HG03354 (cell line): ENCODE data around the gene DIO3.

Experiments
- ATAC-seq: cut with Tn5 transposase; IDR thresholded peaks from one replicate; pipeline ENCODE4 v1.9.1; 2021; ENCODE audit warnings: mild to moderate bottlenecking; ENCODE audit not compliant: unreplicated experiment, poor library complexity, severe bottlenecking

Gene DIO3

DNA sequence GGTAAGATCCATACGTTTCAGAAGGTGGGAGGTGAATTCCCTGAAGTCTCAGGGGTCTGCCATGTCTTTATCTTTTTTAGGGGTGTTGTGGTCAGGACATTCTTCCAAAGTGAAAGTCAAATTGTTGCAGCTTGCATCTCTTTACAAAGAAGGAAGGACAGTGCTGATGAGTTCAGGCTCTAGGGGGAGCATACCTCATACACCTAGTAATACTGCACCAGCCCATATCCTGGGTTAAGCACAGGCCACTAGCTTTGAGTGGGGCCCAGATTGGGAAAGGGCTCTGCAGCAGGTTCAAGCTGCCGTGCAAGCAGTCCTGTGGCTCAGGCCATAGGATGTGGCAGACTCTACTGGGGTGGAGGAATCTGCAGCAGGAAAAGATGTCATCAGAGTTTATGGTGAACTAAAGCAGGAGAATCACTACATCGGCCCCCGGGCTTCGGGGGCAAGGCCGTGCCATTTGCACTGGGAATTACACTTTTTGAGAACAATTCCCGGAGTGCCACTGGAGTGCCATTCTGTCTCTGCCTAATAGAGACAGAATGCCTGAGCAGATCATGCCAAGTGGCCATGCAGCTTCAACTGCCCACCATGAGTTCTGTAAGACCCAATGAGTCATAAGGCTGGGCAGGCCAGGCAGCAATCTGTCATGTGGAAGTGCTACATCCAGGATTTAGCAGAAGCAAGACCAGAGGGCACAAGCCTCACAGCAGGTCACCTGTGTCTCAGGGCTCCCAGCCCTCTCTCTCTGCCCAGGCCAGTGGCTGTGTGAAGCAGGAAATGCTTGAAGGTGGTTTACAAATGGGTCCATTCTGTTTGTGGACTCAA is 32.3 kb downstream of the DIO3 start:
- ATAC-seq, result no peak

DNA sequence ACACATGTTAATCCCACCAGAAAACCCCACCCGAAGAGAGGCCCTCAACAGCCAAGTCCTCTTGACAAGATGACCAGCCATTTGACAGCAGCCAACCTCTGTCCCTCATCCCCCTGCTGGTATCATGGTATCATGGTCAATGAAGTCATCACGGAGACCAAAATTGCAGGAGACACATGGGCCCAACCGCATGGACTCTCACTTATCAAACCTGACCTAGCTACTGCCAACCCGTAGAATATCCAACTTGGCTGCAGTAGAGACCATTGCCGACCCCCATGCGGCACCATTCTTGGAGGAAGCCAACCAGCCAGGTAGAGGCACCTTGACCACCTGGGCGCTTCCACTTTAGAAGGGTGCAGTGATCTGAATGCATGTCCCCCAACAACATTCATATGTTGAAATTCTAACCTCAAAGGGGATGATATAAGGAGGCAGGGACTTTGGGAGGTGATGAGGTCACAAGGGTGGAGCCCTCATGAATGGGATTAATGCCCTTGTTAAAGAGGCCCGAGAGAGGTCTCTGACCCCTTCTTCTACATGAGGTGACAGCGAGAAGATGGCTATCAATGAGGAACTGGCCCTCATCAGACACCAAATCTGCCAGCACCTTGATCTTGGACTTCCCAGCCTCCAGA is 33.3 kb downstream of the DIO3 start:
- no peak for ATAC-seq

DNA sequence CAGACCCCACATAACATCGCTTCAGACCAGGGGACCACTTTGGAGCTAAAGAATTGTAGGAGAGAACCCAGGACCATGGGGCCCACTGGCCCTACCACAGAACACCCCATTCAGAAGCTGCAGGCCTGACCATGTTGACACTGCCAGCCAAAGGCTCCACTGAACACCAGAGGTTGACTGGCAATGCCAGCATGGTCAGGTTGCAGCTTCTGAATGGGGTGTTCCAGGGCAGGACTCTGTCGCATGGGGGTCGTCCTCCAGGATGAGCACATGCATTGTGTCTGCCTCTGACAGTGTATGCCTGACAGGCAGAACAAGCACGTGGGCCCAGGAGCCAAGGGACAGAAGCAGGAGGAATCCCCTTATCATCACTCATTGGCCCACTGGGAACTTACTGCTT is 34.1 kb downstream of the DIO3 start:
- ATAC-seq, result no peak

DNA sequence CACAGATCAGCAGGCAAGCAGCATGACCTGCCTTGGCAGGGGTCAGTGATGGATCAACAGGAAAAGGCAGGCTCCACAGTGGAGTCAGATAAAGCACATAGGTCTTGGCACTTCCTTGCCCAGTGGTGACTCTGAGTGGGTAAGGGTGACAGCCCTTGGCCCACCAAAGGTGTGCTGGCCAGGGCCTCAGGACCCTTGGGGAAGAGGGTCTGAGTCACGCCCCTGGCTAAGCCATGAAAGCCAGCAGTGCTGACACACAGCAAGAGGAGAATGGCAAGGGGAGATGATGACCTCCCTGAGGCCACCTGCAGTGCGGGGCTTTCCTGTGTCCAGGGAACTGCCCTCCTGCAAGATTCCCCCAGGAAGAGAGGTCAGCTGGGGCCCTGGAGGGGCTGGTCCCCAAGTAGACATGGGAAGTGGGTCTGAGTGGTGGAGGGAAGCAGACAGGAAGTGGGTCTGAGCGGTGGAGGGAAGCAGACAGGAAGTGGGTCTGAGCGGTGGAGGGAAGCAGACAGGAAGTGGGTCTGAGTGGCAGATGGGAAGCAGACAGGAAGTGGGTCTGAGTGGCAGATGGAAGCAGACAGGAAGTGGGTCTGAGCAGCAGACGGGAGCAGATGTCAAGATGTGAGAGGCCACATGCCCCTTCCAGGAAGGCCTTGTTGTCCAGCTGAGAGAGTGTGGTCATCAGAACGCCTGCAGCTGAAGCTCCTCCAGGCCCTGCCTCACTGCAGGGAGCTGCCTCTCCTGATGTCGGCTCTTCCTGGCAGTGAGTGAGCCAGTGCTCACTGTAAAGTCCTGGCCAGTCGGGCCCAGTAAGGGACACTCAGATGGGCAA is 34.8 kb downstream of the DIO3 start:
- no peak for ATAC-seq

DNA sequence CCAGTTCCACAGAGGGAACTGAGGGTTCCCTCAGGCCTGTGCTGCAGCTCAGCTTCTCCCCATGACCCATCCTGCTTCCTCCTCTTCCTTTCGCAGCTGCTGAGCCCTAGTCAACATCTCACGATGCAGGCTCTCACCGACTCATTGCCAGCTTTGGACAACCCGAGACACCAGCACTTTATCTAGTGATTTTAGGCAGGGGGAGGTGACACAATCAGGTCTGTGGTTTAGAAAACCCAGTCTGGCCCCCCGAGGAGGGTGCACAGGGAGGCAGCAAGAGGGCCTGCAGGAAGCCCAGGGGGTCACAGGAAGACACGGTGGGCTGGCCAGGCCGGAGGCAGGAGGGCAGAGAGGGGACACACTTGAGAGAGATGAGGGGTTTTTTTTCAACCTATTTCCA is 35.4 kb downstream of the DIO3 start:
- ATAC-seq, result no peak

DNA sequence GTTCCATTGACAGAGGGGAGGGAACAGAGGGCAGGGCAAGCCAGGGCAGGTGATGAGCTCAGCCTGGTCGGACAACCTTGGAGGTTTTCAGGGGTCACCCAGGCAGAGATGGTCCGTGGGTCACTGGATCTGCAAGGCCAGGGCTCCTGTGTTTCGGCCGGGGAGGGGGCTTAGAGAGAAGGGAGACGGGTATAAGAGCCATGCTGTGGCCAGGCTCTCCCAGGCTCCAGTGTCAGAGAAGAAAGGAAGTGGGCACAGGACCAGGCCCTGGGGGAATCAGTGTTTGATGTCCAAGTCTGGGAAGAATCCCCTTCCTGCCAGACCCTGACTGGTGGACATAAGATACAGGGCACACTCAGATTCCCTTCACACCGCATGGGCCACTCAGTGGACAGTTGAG is 36.9 kb downstream of the DIO3 start:
- ATAC-seq, result no peak

DNA sequence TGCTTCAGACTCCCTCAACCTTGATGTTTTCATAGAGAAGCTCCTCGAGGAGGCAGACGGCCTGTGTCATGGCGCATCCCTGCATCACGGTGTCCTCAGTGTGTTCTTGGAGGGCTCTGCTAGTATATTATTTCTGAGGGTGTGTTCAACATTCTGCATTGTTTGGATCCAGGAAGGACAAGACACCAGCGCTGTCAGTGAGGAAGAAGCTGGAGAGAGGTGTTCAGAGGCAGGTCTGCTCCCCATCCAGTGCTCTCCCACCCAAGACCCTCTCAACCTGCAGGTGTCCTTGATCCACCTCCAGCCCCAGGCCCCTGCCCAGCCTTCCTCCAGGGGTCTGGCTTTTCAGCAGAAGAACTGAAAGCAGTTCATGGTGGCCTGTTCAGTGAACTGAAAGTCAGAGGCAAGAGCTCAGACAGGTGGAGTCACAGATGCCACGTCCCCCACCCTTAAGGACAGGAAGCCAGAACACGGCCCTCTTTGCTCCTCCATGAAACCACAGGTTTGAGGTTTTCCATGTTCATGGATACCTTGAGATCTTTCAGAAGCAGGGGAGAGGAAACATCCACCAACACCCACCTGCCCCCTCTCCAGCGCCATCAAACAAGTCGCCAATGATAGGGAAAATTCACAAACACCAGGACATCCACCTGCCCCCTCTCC is 37.4 kb downstream of the DIO3 start:
- ATAC-seq, result no peak

DNA sequence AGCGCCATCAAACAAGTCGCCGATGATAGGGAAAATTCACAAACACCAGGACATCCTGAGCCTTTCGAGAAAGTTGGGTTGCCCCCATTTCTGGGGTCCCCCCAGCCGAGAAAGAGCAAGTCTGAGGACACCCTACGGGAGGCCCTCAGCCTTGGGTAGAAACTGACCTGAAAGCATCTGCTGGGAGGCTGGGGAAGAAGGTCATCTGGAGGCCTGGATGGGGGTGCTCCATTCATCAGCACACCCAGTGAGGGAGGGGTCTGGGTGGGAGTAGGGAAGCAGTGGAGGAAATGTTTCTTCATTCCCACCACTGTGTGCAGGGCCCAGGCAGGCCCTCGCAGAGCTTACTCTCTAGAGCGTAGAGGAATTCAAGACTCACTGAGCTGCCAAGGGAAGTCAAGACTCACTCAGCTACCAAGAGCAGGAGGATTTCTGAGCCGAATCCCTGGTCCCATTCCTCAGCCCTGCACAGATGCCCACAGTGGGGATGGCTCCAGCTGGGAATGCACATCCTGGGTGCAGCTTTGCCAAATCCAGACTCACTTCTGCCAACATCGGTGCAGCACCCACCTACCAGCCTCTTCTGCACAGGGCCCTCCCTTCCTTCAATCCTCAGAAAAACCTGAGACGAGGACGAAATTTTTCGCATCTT is 38.1 kb downstream of the DIO3 start:
- ATAC-seq, result no peak

DNA sequence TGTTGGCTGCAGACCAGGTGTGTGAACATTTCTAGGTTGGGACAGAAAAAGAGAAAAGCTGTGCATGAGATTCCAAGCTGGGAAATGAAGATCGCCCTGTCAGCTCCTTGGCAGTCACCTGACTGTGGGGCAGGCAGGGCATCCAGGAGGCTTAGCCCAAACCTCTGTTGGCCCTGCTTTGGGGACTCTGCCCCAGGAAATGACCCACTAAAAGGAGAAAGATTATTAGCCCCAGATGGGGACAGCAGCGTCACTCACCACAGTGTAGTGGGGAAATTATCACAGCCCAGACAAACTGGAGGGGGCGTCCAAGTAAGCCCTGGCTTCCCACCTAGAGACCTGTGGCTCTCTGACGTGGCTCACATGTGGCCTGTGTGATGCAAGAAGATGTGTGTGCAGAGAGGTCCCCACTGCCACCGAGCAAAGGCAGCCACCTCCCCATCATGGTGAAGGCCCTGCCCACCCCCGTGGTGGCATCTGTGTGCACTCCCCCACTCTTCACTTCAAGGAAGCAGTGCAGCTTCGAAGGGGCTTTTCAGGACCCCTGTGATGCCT is 39.1 kb downstream of the DIO3 start:
- no peak for ATAC-seq

DNA sequence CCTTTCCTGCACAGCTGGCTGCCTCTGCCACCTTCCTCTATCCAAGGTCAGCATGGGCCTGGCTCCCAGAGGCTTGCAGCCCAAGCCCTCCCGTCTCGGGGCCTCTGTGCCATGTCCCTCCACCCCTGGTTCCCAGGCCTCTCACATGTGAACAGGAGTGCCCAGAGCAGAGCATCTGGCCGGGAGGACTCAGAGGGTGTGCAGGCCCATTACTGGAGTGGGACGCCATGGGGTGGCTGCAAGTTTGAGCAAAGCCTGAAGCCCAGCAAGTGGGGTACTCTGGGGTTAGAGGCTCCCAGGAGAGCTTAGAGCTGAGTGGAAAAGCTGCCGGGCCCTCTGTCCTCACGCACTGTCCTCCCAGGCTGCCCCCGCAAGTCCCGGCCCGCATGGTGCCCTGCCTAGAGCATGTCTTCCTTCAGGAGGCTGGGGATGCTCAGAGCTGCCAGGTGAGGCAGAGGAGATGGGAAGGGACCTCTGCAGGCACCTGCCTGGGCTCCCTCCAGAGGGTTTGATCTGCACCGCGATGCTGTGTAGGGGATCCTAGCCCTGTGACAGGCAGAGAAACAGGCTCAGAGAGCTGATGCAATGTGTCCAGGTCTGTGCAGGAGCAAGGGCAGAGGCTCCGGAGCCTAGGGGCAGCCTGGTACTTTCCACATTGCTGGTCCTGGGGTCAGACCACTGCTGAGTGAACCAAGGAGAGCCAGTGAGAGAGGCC is 39.8 kb downstream of the DIO3 start:
- ATAC-seq, result no peak

DNA sequence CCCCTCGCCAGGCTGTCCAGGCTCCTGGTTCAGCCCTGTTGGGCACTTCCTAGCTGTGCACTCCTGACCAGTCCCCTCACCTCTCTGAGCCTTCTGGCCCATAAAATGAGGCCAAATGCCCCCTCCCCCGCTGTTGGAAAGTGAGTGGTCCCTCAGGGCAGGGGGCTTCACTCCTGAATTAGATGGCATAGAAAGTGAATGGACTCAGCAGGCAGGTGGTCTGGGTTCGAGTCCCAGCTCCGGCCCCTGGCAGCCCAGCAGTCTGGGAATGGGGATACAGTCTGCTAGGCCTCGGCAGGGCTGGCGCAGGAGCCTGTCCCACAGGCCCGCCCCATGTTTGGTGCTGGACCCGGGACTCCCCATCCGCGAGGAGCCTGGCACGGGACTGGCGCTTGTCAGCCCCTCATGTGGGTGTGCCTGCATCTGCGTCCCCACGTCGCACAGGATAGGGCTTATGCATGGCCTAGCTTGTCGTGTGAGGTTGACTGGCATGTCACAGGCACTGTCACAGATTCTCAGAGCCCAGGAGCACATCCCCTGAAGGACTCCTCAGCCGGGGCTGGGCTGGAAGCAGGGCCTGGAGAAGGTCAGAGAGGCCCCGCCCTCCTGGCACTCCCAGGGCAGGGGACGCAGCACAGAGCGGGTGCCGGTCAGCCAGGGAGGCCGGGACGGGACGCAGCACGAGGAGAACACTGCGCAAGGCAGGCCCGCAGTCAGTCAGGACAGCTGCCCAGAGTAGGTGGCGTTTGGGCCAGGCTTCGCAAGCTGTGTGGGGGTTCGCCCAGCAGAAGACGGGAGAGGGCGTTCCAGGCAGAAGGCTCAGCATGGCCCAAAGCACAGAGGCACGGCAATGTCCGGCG is 40.5 kb downstream of the DIO3 start:
- ATAC-seq, result no peak

DNA sequence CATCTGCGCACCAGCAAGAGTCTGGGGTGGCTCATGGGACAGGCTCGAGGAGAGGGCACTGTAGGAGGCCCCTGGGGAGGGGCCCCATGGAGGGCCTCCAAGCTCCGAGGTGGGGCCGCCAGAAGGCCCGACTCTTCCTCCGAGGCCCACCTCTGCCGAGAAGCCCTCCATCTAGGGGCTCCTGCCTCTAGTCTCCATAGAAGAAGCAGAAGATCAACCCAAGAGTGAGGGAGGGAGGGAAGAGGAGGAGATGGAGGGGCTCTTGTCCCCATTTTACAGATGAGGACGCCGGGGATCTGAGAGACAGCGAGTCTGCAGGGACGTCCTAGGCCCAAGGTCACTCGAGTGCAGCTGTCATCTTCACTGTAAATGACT is 41.2 kb downstream of the DIO3 start:
- no peak for ATAC-seq

DNA sequence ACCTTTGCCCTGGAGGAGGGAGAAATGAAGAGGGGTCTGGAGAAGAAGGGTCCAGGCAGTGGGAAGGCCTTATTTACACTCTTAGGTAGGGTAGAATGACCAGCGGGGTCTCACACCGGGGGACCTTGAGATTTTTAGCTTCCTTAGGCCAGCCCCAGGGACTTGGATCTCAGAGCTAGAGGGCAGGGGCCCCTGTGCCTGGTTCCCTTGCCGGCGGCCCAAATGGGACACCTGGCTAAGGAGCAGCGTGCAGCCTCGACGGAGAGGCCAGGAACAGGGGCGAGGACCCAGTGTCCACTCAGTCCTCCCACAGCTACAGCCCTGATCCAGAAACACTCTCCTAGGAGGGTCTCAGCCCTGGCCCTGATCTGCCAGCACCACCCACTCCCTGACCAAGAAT is 41.8 kb downstream of the DIO3 start:
- no peak for ATAC-seq

DNA sequence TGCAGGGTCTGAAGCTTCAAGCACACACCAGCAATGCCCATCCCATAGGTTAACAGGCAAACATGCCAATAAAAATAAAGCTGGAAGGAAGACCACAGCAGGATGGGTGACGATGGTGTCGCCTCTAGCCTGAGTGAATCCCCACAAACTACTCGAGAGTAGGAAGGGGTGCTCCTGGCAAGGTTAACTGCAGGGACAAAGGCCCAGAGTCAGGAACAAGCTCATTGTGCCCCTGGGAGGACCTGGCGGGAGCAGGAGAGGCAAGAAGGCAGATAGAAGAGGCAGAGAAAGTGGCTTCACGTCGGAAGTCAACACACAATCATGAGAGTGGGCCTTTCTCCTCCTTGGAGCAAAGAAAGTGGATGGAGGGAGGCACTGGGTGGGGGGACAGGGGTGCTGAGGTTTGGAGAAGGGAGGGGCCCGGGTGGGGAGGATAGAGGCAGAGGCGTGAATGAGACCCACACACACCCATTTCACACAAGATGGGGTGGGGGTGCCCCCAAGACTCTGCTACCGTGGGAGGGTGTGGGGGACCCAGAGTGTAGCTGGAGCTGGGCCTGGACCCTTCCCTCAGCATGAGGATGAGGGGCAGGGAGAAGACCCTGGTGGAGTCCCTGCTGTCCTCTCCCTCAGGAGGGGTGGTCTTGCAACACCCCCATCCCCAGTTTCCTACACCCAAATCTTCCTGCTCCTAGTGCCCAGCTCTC is 43.1 kb downstream of the DIO3 start:
- no peak for ATAC-seq

DNA sequence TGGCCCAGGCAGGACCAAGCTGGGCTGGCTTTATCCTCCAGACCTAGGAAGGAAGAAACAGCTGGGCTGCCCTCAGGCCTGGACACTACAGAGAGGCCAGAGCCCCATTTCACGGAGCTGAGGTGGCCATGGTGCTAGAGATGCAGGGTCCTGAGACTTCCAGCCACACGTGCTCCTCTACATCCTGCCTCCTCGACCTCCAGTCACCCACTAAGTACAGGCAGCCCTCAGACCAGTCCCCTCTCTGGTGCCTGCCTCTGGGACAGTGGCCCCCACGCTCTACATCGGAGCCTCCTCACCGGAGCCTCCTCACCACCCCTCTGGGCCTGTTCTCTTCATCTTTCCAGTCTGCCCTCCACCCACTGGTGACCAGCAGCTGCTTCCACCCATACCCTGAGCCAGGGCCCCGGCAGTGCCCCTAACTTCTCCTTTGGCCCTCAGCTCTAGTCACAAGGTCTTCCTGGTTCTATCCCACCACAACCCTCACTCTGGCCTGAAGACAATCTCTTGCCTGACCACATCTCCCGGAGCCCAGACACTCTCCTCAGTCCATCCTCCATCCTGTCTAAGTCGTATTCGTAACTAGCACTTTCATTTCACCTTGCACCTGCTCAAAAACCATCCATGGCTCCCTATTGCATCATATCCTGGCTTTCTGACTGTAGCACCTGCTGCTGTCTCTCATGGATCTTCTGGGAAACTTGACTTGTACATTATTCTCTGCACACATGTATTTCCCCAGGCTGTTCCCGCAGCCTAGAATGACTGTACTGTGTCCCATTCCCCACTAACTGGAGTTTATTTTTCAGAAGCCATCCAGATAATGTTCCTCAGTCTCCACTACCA is 43.9 kb downstream of the DIO3 start:
- no peak for ATAC-seq

DNA sequence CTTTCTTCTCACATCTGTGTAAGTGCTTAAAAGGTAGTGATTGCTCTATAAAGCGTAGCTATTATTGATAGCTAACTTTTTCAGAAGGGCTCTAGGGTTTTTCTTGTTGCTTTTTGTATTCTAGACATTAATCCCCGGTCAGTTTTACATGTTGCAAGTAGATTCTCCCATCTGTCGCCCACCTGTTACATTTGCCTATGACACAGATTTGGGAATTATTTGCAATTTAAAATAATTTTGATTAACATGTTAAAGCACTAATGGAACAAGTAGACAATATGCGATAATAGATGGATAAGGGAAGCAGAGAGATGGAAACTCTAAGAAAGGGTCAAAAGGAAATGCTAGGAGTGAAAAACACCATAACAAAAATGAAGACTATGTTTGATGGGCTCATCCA is 44.5 kb downstream of the DIO3 start:
- ATAC-seq, result no peak
